NCI-H2196 (cell line): ENCODE data around the gene LRP4.

Experiments used
- DNase-seq: peaks from one replicate; lab custom pipeline; 2025; ENCODE audit not compliant: unreplicated experiment; lab: John Stamatoyannopoulos, UW

Gene LRP4

GRCh38 chr11:46896719-46897406 lies 21.5 kb downstream of the LRP4 start:
- peak; percentile 74 for DNase-seq

GRCh38 chr11:46895821-46896220 lies 22.5 kb downstream of the LRP4 start:
- peak; percentile 82 for DNase-seq

DNA sequence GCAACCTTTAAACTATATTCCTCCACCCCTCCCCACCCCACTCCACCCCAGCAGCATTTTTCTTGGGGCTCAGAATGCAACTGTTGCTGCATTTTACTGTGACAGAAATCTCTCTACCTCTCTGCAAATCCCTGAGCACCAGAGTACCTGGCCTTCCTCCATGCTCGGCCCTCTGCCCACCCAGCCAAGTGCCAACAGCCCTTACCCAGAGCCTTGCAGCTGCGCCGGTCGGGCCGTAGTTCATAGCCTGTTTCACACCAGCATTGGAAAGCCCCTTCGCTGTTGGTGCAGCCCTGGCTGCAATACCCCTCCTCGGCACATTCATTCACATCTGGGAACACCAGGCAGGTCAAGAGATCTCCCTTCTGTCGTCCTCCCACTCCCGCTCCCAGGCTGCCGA lies 23.4 kb downstream of the LRP4 start:
- no peak for DNase-seq

- DNase-seq, result peak; percentile 28
Observed at GRCh38 chr11:46894506-46894905, 23.8 kb downstream of the LRP4 start.

GRCh38 chr11:46892838-46893237 lies 25.5 kb downstream of the LRP4 start:
- DNase-seq, result no peak

- no peak for DNase-seq
Observed at GRCh38 chr11:46892109-46892508, 26.2 kb downstream of the LRP4 start.

- DNase-seq, result no peak
Observed at GRCh38 chr11:46890665-46891064, 27.7 kb downstream of the LRP4 start.

DNA sequence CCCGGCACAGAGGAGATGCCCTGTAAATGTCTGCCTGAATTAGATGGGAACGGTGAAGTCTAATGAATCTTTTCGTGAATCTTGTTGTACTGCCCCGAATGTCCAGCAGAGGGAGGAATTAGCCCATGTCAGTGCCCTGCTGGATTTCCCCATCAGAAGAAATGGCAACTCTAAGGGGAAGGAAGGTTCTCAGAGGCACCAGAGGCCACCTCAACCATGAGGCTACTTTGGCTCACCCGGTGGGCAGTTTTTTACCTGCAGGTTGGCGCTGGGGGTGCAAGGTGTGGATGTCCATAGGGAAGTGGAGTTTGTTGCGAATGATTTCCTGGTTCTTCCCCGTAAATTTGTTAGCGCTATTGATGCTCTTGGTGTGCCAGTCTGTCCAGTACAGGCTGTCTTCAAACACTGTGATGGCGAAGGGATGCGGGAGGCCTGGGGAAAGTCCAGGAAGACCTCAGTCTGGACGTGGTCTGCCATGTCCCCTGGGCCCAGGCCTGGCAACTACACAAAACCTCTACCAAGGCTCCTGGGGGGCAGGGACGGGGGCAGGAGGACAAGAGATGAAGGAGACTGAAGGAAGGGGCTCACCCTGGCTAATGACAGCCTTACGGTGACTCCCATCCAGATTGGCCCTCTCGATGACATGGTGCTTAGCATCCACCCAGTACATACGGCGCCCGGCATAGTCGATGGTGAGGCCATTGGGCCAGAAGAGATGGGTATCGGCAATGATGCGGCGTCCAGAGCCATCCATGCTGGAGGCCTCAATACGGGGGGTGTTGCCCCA lies 28.5 kb downstream of the LRP4 start:
- DNase-seq, result peak; percentile 83

GRCh38 chr11:46889251-46889650 lies 29.1 kb downstream of the LRP4 start:
- no peak for DNase-seq

- DNase-seq, result no peak
Observed at GRCh38 chr11:46888636-46889035, 29.7 kb downstream of the LRP4 start.

DNA sequence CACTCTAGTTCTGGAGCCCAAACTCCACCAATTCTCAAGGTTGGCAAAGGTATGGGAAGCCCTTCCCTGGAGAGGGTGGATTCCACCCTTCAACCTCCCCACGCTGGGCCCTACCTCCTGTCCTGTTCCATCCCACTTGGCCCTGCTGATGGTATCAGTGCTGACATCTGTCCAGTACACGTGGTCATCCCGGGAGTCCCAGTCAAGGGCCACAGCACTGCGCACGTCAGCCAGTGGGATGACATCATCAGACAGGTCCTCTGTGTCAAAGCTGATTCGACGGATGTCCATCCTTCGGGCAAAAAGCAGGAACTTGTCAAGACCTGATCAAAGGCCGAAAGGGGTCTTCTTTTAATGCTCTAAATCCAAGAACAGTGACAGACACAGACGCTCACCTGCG lies 32.1 kb downstream of the LRP4 start:
- no peak for DNase-seq

- no peak for DNase-seq
Observed at GRCh38 chr11:46879056-46879585, 39.2 kb downstream of the LRP4 start.

- no peak for DNase-seq
Observed at GRCh38 chr11:46877580-46877979, 40.8 kb downstream of the LRP4 start.

DNA sequence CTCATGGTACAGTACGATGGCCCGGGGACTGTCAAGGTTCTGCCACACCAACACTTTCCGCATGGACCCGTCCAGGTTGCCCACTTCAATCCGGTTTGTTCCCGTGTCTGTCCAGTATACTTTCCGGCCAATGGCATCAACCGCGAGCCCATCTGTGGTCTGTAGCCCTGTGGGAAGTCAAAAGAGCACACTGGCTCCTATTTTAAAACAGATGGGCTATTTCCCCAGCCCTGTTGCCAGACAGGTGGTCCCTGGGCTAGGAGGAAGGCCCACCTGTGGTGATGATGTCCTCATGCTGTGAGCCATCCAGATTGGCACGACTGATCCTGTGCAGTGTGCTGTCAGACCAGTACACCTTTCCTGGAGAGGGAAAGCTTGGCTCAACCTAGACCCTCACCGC lies 41.9 kb downstream of the LRP4 start:
- no peak for DNase-seq

GRCh38 chr11:46874586-46874985 lies 43.8 kb downstream of the LRP4 start:
- DNase-seq, result no peak

- DNase-seq, result no peak
Observed at GRCh38 chr11:46868912-46869311, 49.4 kb downstream of the LRP4 start.

DNA sequence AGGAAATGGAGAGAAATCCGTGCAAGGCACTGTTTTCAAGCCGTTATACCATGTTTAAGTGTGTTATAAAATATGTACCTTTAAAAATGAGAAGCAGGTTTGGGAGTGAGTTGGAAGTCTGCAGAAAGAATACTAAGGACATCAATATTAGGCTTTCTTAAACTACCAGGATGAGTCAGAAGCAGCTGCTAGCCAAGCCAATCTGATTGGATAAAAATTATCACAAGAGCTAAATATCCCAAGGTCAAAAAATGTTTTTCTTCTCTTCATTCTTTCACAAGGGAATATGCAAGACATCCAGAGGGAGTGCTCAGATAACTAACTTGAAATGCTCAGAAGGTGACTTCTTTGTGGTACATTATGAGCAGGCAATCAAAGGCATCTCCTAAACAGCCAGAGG lies 53.0 kb downstream of the LRP4 start:
- no peak for DNase-seq

- no peak for DNase-seq
Observed at GRCh38 chr11:46860218-46860617, 58.1 kb downstream of the LRP4 start.

DNA sequence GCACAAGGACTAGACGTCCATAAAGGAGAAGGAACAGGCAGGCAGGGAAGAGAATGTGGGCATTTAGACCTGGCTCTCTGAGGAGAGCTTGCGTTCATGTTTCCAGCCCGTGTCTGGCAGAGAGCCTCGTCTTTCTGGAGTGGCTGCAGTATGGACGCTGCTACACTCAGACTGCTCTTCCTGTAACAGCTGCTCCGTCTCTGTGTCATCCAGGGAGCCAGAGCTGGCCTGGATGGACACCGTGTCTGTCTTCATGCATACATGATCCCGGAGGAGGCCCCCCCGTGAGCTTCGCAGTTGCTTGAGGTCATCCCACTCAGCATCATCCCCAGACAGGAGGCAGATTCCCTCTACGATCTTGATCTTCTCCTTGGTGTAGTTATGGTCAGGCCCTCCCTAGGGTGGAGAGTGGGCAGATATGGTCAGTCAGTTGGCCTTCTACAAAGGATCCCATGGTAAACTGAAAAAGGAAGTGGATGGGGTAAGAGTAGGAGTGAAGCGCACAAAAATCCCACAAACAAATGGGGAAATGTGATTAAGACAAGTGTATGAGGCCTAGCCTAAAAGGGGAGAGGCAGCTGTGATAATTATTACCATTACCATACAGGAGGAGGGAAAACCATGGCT lies 59.3 kb downstream of the LRP4 start:
- DNase-seq, result no peak

GRCh38 chr11:46857666-46858065 lies 60.7 kb downstream of the LRP4 start:
- no peak for DNase-seq

DNA sequence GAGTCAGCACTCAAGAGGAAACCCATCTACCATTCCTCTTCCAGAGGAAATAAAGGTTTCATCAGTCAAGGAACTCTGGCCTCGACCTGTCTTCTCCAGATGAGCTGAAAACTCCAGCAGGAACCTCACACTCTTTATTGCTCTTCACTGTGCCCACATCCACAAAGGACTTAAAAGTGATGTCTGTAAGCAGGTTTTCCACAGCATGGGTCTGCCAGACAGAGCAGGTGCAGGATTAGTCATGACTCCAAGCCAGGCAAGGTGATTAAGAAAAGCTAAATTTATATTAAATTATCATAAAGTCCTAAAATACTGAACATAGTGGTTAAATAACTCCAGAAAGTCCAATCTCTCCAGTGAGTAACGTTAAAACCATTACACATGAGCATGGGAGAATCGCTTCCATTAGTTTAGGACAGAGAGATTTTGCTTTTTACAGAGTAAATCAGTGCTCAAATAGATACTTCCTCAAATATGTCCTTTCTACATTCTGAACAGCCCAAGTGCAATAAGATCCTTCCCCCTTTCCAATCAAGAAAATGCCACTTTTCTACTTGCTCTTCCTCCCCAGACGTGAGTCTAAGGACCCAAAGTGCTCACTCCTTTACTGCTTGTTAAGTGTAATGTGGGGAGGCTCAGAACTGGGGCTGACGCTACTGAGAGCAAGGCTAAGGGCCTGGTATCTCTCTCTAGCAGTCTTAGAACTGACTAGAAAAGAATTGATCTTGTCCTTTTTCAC lies 61.6 kb downstream of the LRP4 start:
- DNase-seq, result no peak
